GM23338 (cell line): ENCODE data around the gene KLHDC7B. TPM values are rescaled to one million over a fixed set of nuclear protein-coding genes. Genes with fewer than 3 reads are reported as not detected.

Experiments
- ATAC-seq: fragments of 200-7000 bp; cut with Tn5 transposase; 3 replicates; pipeline ENCODE4 v1.9.1; 2020
- DNase-seq: peaks from one replicate; pipeline ENCODE4 v3.0.0-alpha.2; 2015; ENCODE audit warnings: low spot score
- H2AFZ ChIP-seq: fragments of 200-600 bp; sonication (generic); 2 replicates; pipeline ENCODE4 v1.8.0; 2016; ENCODE audit warnings: antibody characterized with exemption, mild to moderate bottlenecking, moderate library complexity
- H3F3A ChIP-seq: fragments of 200-600 bp; sonication (generic); replicated peaks from 2 replicates; pipeline ENCODE4 v1.8.0; 2017; ENCODE audit warnings: antibody characterized with exemption, mixed run types, low read depth
- H3K27ac ChIP-seq: fragments of 200-600 bp; sonication (generic); 2 replicates; pipeline ENCODE4 v1.6.1; 2016; ENCODE audit warnings: low read depth
- H3K27me3 ChIP-seq: fragments of 200-600 bp; sonication (generic); 2 replicates; pipeline ENCODE4 v1.8.0; 2016; ENCODE audit warnings: mild to moderate bottlenecking, mixed run types, moderate library complexity; ENCODE audit not compliant: insufficient read depth
- H3K36me3 ChIP-seq: fragments of 200-600 bp; sonication (generic); 2 replicates; pipeline ENCODE4 v1.8.0; 2016; ENCODE audit warnings: mild to moderate bottlenecking; ENCODE audit not compliant: insufficient read depth
- H3K4me1 ChIP-seq: fragments of 200-600 bp; sonication (generic); 2 replicates; pipeline ENCODE4 v1.8.0; 2016; ENCODE audit warnings: mild to moderate bottlenecking, moderate library complexity; ENCODE audit not compliant: insufficient read depth
- H3K4me2 ChIP-seq: fragments of 200-600 bp; sonication (generic); 2 replicates; pipeline ENCODE4 v1.7.1; 2017; ENCODE audit warnings: mixed run types
- H3K4me3 ChIP-seq: fragments of 200-600 bp; sonication (generic); 2 replicates; pipeline ENCODE4 v1.6.1; 2016; ENCODE audit warnings: mixed run types
- H3K79me2 ChIP-seq: fragments of 200-600 bp; sonication (generic); replicated peaks from 2 replicates; pipeline ENCODE4 v1.8.0; 2017; ENCODE audit warnings: mild to moderate bottlenecking; ENCODE audit not compliant: insufficient read depth
- H3K9me2 ChIP-seq: fragments of 200-600 bp; sonication (generic); 2 replicates; pipeline ENCODE4 v1.8.0; 2017; ENCODE audit not compliant: insufficient read depth
- H4K20me1 ChIP-seq: fragments of 200-600 bp; sonication (generic); replicated peaks from 2 replicates; pipeline ENCODE4 v1.8.0; 2017; ENCODE audit warnings: mild to moderate bottlenecking; ENCODE audit not compliant: insufficient read depth
- H3K27ac Mint-ChIP-seq: 2 replicates; pipeline ENCODE4 v1.8.0; 2020; ENCODE audit warnings: inconsistent platforms, mild to moderate bottlenecking, moderate library complexity, mixed read lengths
- H3K27me3 Mint-ChIP-seq: 3 replicates; pipeline ENCODE4 v1.8.0; 2022; ENCODE audit warnings: low read depth, mild to moderate bottlenecking, moderate library complexity, mixed read lengths, inconsistent platforms; ENCODE audit not compliant: insufficient read depth, poor library complexity
- H3K36me3 Mint-ChIP-seq: 3 replicates; pipeline ENCODE4 v1.8.0; 2021; ENCODE audit warnings: low read depth, mild to moderate bottlenecking, inconsistent platforms, moderate library complexity, mixed read lengths
- H3K4me1 Mint-ChIP-seq: 3 replicates; pipeline ENCODE4 v1.8.0; 2020; ENCODE audit warnings: mild to moderate bottlenecking, inconsistent platforms, mixed read lengths
- H3K4me3 Mint-ChIP-seq: 3 replicates; pipeline ENCODE4 v1.8.0; 2021; ENCODE audit warnings: moderate library complexity, mild to moderate bottlenecking, inconsistent platforms, mixed read lengths
- H3K9me3 Mint-ChIP-seq: 3 replicates; pipeline ENCODE4 v1.8.0; 2020; ENCODE audit warnings: moderate library complexity, mild to moderate bottlenecking, inconsistent platforms, mixed read lengths
- CREB1 ChIP-seq: fragments of 250-450 bp; sonication (Bioruptor Pico); IDR thresholded peaks from 2 replicates; pipeline ENCODE4 v1.5.0; 2020; ENCODE audit warnings: low read depth, mild to moderate bottlenecking, moderate library complexity
- CTCF ChIP-seq, 2 experiments: fragments of 200-600 bp in 1 of 2; sonication (generic) in 1 of 2; conservative IDR thresholded peaks; 2 replicates each; pipeline versions ENCODE4 v1.5.1 to v1.6.1; 2016 to 2017; ENCODE audit warnings: antibody characterized with exemption in 2 of 2, low read depth in 2 of 2, mild to moderate bottlenecking in 2 of 2, moderate library complexity in 1 of 2
- EZH2 ChIP-seq: fragments of 200-600 bp; sonication (generic); IDR thresholded peaks from one replicate; pipeline ENCODE4 v1.8.0; 2017; ENCODE audit warnings: antibody characterized with exemption, mild to moderate bottlenecking, low read depth; ENCODE audit not compliant: unreplicated experiment
- EZH2phosphoT487 ChIP-seq: fragments of 200-600 bp; sonication (generic); IDR thresholded peaks from one replicate; pipeline ENCODE4 v1.8.1; 2018; ENCODE audit warnings: antibody characterized with exemption; ENCODE audit not compliant: unreplicated experiment
- JUNB ChIP-seq: IDR thresholded peaks from one replicate; pipeline ENCODE4 v1.6.1; 2016; ENCODE audit warnings: antibody characterized with exemption; ENCODE audit not compliant: unreplicated experiment
- NANOG ChIP-seq: IDR thresholded peaks from 2 replicates; pipeline ENCODE4 v1.6.1; 2016; ENCODE audit warnings: antibody characterized with exemption, borderline replicate concordance
- POLR2AphosphoS5 ChIP-seq: IDR thresholded peaks from 2 replicates; pipeline ENCODE4 v1.6.1; 2016; ENCODE audit warnings: antibody characterized with exemption, low read depth
- STAT1 ChIP-seq: IDR thresholded peaks from one replicate; pipeline ENCODE4 v1.6.1; 2016; ENCODE audit warnings: antibody characterized with exemption; ENCODE audit not compliant: unreplicated experiment
- ZNF114 ChIP-seq: fragments of 250-450 bp; sonication (Bioruptor Pico); IDR thresholded peaks from 2 replicates; pipeline ENCODE4 v1.5.0; 2020; ENCODE audit warnings: mild to moderate bottlenecking, moderate library complexity
- ZNF331 ChIP-seq: fragments of 250-450 bp; sonication (Bioruptor Pico); IDR thresholded peaks from 2 replicates; pipeline ENCODE4 v1.5.0; 2020; ENCODE audit warnings: low read depth, mild to moderate bottlenecking, moderate library complexity
- polyA plus RNA-seq: library from polyadenylated mRNA; unstranded; fragments of >200 nt; fragmentation: Nextera tagmentation; extraction: Ambion mirVana; gene quantifications from 2 replicates; pipeline ENCODE4 v1.2.1, GENCODE V29; 2016
- total RNA-seq: library from RNA; depleted of rRNA; stranded (reverse); fragments of >200 nt; shearing (Covaris generic); gene quantifications from 2 replicates; pipeline ENCODE4 v1.2.3, GENCODE V29; 2014
- TF ChIP-seq, protein P1 (sequence below): IDR thresholded peaks from one replicate; pipeline ENCODE4 v1.6.1; 2018; ENCODE audit warnings: antibody characterized with exemption; ENCODE audit not compliant: unreplicated experiment
- TF ChIP-seq, protein P2 (sequence below): IDR thresholded peaks from 2 replicates; pipeline ENCODE4 v1.6.1; 2016; ENCODE audit warnings: antibody characterized with exemption
- TF ChIP-seq, protein P3 (sequence below): fragments of 250-450 bp; sonication (Bioruptor Pico); IDR thresholded peaks from 2 replicates; pipeline ENCODE4 v1.5.0; 2020; ENCODE audit warnings: mild to moderate bottlenecking, moderate library complexity

The KLHDC7B gene
- total and polyA plus RNA-seq, 2 experiments from 2014 or later: not detected

DNA sequence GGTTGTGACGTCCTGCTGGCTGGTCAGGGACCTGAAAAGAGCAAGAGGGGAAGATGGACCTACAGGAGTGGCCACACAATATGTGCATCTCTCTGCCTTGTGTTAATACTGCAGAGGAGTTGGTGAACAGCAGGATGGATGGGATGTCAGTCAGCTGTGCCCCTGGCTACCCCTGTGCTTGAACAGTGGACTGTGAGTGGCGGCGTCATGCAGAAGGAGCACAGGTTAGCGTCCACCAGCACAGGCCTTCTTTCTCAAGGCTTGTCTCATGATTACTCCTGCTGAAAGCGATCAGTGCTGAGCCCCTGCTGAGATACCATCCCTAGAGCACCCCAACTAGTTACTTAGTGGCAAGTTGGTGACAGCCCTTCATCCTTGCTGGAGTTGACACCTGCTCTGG, 40.7 kb downstream of the KLHDC7B start:
- Histone ChIP-seq H3K4me1 (peaks cover 8% of the 10 kb centered on the region), H3K36me3 (no peaks in the 10 kb centered on the region), H3K27ac (no peak overlapping the region), H2AFZ (no peak overlapping the region), H3K4me3 (no peak overlapping the region), H3K27me3 (peaks cover 17% of the 10 kb centered on the region; the same call in 1 of the 2 replicates), H3K4me2 (no peak overlapping the region), H3F3A (peaks cover 15% of the 10 kb centered on the region), H3K9me2 (no peaks in the 10 kb centered on the region), H4K20me1 (peaks cover 2% of the 10 kb centered on the region; the same call in 1 of the 2 replicates), H3K79me2 (no peaks in the 10 kb centered on the region)
- Mint-ChIP-seq H3K27ac (no peak overlapping the region), H3K4me1 (peaks cover 7% of the 10 kb centered on the region), H3K9me3 (no peaks in the 10 kb centered on the region), H3K36me3 (no peaks in the 10 kb centered on the region; the same call in 2 of the 3 replicates), H3K4me3 (no peak overlapping the region), H3K27me3 (peaks cover 8% of the 10 kb centered on the region)
- DNase-seq: no peak
- TF ChIP-seq EZH2 (no peak), CTCF (conservative IDR thresholded peaks at IDR 0.05; ENCODE audit: low read depth in 2 of 2) (no peak), EZH2phosphoT487 (no peak), STAT1 (no peak), ZNF331 (no peak), ZNF114 (no peak), JUNB (no peak), NANOG (no peak), CREB1 (CRISPR knock-in tag) (no peak), POLR2AphosphoS5 (no peak)
- TF ChIP-seq, protein P1, sequence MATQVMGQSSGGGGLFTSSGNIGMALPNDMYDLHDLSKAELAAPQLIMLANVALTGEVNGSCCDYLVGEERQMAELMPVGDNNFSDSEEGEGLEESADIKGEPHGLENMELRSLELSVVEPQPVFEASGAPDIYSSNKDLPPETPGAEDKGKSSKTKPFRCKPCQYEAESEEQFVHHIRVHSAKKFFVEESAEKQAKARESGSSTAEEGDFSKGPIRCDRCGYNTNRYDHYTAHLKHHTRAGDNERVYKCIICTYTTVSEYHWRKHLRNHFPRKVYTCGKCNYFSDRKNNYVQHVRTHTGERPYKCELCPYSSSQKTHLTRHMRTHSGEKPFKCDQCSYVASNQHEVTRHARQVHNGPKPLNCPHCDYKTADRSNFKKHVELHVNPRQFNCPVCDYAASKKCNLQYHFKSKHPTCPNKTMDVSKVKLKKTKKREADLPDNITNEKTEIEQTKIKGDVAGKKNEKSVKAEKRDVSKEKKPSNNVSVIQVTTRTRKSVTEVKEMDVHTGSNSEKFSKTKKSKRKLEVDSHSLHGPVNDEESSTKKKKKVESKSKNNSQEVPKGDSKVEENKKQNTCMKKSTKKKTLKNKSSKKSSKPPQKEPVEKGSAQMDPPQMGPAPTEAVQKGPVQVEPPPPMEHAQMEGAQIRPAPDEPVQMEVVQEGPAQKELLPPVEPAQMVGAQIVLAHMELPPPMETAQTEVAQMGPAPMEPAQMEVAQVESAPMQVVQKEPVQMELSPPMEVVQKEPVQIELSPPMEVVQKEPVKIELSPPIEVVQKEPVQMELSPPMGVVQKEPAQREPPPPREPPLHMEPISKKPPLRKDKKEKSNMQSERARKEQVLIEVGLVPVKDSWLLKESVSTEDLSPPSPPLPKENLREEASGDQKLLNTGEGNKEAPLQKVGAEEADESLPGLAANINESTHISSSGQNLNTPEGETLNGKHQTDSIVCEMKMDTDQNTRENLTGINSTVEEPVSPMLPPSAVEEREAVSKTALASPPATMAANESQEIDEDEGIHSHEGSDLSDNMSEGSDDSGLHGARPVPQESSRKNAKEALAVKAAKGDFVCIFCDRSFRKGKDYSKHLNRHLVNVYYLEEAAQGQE: no peak
- TF ChIP-seq, protein P2, sequence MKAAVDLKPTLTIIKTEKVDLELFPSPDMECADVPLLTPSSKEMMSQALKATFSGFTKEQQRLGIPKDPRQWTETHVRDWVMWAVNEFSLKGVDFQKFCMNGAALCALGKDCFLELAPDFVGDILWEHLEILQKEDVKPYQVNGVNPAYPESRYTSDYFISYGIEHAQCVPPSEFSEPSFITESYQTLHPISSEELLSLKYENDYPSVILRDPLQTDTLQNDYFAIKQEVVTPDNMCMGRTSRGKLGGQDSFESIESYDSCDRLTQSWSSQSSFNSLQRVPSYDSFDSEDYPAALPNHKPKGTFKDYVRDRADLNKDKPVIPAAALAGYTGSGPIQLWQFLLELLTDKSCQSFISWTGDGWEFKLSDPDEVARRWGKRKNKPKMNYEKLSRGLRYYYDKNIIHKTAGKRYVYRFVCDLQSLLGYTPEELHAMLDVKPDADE: no peak
- TF ChIP-seq, protein P3, sequence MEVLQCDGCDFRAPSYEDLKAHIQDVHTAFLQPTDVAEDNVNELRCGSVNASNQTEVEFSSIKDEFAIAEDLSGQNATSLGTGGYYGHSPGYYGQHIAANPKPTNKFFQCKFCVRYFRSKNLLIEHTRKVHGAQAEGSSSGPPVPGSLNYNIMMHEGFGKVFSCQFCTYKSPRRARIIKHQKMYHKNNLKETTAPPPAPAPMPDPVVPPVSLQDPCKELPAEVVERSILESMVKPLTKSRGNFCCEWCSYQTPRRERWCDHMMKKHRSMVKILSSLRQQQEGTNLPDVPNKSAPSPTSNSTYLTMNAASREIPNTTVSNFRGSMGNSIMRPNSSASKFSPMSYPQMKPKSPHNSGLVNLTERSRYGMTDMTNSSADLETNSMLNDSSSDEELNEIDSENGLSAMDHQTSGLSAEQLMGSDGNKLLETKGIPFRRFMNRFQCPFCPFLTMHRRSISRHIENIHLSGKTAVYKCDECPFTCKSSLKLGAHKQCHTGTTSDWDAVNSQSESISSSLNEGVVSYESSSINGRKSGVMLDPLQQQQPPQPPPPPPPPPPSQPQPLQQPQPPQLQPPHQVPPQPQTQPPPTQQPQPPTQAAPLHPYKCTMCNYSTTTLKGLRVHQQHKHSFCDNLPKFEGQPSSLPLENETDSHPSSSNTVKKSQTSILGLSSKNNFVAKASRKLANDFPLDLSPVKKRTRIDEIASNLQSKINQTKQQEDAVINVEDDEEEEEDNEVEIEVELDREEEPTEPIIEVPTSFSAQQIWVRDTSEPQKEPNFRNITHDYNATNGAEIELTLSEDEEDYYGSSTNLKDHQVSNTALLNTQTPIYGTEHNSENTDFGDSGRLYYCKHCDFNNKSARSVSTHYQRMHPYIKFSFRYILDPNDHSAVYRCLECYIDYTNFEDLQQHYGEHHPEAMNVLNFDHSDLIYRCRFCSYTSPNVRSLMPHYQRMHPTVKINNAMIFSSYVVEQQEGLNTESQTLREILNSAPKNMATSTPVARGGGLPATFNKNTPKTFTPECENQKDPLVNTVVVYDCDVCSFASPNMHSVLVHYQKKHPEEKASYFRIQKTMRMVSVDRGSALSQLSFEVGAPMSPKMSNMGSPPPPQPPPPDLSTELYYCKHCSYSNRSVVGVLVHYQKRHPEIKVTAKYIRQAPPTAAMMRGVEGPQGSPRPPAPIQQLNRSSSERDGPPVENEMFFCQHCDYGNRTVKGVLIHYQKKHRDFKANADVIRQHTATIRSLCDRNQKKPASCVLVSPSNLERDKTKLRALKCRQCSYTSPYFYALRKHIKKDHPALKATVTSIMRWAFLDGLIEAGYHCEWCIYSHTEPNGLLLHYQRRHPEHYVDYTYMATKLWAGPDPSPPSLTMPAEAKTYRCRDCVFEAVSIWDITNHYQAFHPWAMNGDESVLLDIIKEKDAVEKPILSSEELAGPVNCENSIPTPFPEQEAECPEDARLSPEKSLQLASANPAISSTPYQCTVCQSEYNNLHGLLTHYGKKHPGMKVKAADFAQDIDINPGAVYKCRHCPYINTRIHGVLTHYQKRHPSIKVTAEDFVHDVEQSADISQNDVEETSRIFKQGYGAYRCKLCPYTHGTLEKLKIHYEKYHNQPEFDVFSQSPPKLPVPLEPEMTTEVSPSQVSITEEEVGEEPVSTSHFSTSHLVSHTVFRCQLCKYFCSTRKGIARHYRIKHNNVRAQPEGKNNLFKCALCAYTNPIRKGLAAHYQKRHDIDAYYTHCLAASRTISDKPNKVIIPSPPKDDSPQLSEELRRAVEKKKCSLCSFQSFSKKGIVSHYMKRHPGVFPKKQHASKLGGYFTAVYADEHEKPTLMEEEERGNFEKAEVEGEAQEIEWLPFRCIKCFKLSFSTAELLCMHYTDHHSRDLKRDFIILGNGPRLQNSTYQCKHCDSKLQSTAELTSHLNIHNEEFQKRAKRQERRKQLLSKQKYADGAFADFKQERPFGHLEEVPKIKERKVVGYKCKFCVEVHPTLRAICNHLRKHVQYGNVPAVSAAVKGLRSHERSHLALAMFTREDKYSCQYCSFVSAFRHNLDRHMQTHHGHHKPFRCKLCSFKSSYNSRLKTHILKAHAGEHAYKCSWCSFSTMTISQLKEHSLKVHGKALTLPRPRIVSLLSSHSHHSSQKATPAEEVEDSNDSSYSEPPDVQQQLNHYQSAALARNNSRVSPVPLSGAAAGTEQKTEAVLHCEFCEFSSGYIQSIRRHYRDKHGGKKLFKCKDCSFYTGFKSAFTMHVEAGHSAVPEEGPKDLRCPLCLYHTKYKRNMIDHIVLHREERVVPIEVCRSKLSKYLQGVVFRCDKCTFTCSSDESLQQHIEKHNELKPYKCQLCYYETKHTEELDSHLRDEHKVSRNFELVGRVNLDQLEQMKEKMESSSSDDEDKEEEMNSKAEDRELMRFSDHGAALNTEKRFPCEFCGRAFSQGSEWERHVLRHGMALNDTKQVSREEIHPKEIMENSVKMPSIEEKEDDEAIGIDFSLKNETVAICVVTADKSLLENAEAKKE: no peak
- ATAC-seq: no peak
